ENCODE results near the gene GIGYF1.

DNA sequence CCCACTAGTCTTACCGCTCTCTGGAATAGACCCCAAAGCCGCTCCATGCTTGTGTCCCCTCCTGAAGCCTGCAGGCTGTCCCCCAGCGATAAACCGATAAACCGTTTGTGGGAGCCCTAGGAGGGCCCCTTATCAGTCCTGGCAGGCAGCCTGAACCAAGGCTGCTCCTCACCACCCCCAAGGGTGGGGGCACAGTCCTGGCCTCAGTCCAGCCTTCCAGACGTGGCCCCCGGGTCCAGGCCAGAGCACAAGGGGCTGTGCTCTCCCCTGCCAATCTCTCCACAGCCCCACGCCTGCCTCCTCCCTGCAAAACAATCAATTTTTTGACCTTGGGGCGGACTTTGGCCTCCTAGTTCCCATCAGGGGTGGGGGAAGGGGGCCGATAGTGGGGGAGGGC lies 52.6 kb downstream of the GIGYF1 start, which contains the start of gene TFR2:
- TF ChIP-seq, protein P1, sequence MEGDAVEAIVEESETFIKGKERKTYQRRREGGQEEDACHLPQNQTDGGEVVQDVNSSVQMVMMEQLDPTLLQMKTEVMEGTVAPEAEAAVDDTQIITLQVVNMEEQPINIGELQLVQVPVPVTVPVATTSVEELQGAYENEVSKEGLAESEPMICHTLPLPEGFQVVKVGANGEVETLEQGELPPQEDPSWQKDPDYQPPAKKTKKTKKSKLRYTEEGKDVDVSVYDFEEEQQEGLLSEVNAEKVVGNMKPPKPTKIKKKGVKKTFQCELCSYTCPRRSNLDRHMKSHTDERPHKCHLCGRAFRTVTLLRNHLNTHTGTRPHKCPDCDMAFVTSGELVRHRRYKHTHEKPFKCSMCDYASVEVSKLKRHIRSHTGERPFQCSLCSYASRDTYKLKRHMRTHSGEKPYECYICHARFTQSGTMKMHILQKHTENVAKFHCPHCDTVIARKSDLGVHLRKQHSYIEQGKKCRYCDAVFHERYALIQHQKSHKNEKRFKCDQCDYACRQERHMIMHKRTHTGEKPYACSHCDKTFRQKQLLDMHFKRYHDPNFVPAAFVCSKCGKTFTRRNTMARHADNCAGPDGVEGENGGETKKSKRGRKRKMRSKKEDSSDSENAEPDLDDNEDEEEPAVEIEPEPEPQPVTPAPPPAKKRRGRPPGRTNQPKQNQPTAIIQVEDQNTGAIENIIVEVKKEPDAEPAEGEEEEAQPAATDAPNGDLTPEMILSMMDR (IDR thresholded peaks at IDR 0.05; ENCODE audit: extremely low read depth in 1 of 2, insufficient read depth in 1 of 2, low read depth in 1 of 2, low read length in 2 of 2): no peak
- TF ChIP-seq EZH2 (IDR thresholded peaks at IDR 0.05; ENCODE audit: borderline replicate concordance, low read depth, low read length, severe bottlenecking) (no peak), POLR2AphosphoS5 (IDR thresholded peaks at IDR 0.05; ENCODE audit: insufficient read depth, low read depth, low read length) (no peak), POLR2A (IDR thresholded peaks at IDR 0.05; ENCODE audit: low read depth, low read length) (no peak)

Data from endothelial cell of umbilical vein (primary cell).